ENCODE measurements around the gene MSH3. TPM values are rescaled to one million over a fixed set of nuclear protein-coding genes. Genes with fewer than 3 reads are reported as not detected.
A peak's percentile ranks its signal among the peaks of the same experiment; 100 is the strongest.
"Not testable (repeated sequence)": the region's sequence is repeated elsewhere in the genome, so short reads cannot be mapped to it uniquely, and the experiment has no call there.

MSH3 gene
- total and polyA plus RNA-seq, 2 donors from 2014 or later = 7.0 to 22.1 TPM

GRCh38 chr5:80822640-80823039, 168.2 kb downstream of the MSH3 start:
- no peaks in the 10 kb centered on the region for H3K4me1 ChIP-seq (ENCODE audit: control insufficient read depth in 2 of 3, insufficient read depth in 2 of 3, low read depth in 1 of 3, low read length in 3 of 3)
- H3K36me3 ChIP-seq (ENCODE audit: control insufficient read depth in 2 of 3, insufficient read depth in 3 of 3, low read length in 3 of 3) = peaks cover 0 to 6% (median 0%) of the 10 kb centered on the region in 3 donors
- no peak overlapping the region for H3K9ac ChIP-seq (ENCODE audit: low read length in 3 of 3)
- H3K9me3 ChIP-seq (ENCODE audit: control insufficient read depth in 2 of 3, insufficient read depth in 1 of 3, low read length in 3 of 3) = no peaks in the 10 kb centered on the region
- H3K4me3 ChIP-seq (ENCODE audit: low read length in 3 of 3) = no peak overlapping the region
- H3K27ac ChIP-seq (ENCODE audit: low read depth in 2 of 2, low read length in 2 of 2) = no peak overlapping the region
- intact Hi-C loops (cut with DNase I) = no loop called here
- no peak for TF ChIP-seq CTCF (IDR thresholded peaks at IDR 0.05; ENCODE audit: borderline replicate concordance, extremely low read depth, insufficient read depth)
- no peaks in the 10 kb centered on the region for H3K27me3 ChIP-seq (ENCODE audit: control insufficient read depth, insufficient read depth, low read length)
- FAIRE-seq (no peak), DNase-seq (no peak)

- intact Hi-C loops (cut with DNase I); DNase-seq; H3K9ac ChIP-seq (ENCODE audit: low read length in 3 of 3): not testable (repeated sequence)
Observed at GRCh38 chr5:80824159-80824558, 169.7 kb downstream of the MSH3 start.

GRCh38 chr5:80825786-80826460, 171.5 kb downstream of the MSH3 start:
- TF ChIP-seq CTCF (IDR thresholded peaks at IDR 0.05; ENCODE audit: borderline replicate concordance, extremely low read depth, insufficient read depth) = no peak
- H3K36me3 ChIP-seq (ENCODE audit: control insufficient read depth in 2 of 3, insufficient read depth in 3 of 3, low read length in 3 of 3) = no peaks in the 10 kb centered on the region
- no peak overlapping the region for H3K9ac ChIP-seq (ENCODE audit: low read length in 3 of 3)
- H3K27me3 ChIP-seq (ENCODE audit: control insufficient read depth, insufficient read depth, low read length) = no peaks in the 10 kb centered on the region
- no peak overlapping the region for H3K4me3 ChIP-seq (ENCODE audit: low read length in 3 of 3)
- no peaks in the 10 kb centered on the region for H3K4me1 ChIP-seq (ENCODE audit: control insufficient read depth in 2 of 3, insufficient read depth in 2 of 3, low read depth in 1 of 3, low read length in 3 of 3)
- intact Hi-C loops (cut with DNase I) = no loop called here
- FAIRE-seq (no peak), DNase-seq (peak in 2 of 5 donors; percentile 1 to 39)
- no peak overlapping the region for H3K27ac ChIP-seq (ENCODE audit: low read depth in 2 of 2, low read length in 2 of 2)
- H3K9me3 ChIP-seq (ENCODE audit: control insufficient read depth in 2 of 3, insufficient read depth in 1 of 3, low read length in 3 of 3) = peaks cover 0 to 14% (median 0%) of the 10 kb centered on the region in 3 donors

More at GRCh38 chr5:80824159-80824558, 169.7 kb downstream of the MSH3 start:
- not testable (repeated sequence) for FAIRE-seq; H3K4me1 ChIP-seq (ENCODE audit: control insufficient read depth in 2 of 3, insufficient read depth in 2 of 3, low read depth in 1 of 3, low read length in 3 of 3); H3K4me3 ChIP-seq (ENCODE audit: low read length in 3 of 3); H3K36me3 ChIP-seq (ENCODE audit: control insufficient read depth in 2 of 3, insufficient read depth in 3 of 3, low read length in 3 of 3); H3K9me3 ChIP-seq (ENCODE audit: control insufficient read depth in 2 of 3, insufficient read depth in 1 of 3, low read length in 3 of 3); H3K27ac ChIP-seq (ENCODE audit: low read depth in 2 of 2, low read length in 2 of 2); H3K27me3 ChIP-seq (ENCODE audit: control insufficient read depth, insufficient read depth, low read length)

- Histone ChIP-seq H3K27ac (ENCODE audit: low read depth in 2 of 2, low read length in 2 of 2) (no peak overlapping the region), H3K27me3 (ENCODE audit: control insufficient read depth, insufficient read depth, low read length) (no peaks in the 10 kb centered on the region), H3K36me3 (ENCODE audit: control insufficient read depth in 2 of 3, insufficient read depth in 3 of 3, low read length in 3 of 3) (no peaks in the 10 kb centered on the region), H3K9me3 (ENCODE audit: control insufficient read depth in 2 of 3, insufficient read depth in 1 of 3, low read length in 3 of 3) (no peaks in the 10 kb centered on the region), H3K9ac (ENCODE audit: low read length in 3 of 3) (no peak overlapping the region), H3K4me3 (ENCODE audit: low read length in 3 of 3) (no peak overlapping the region), H3K4me1 (ENCODE audit: control insufficient read depth in 2 of 3, insufficient read depth in 2 of 3, low read depth in 1 of 3, low read length in 3 of 3) (no peaks in the 10 kb centered on the region)
- TF ChIP-seq CTCF (IDR thresholded peaks at IDR 0.05; ENCODE audit: borderline replicate concordance, extremely low read depth, insufficient read depth) = no peak
- no peak for FAIRE-seq
- intact Hi-C loops (cut with DNase I) = no loop called here
- DNase-seq = no peak
Observed at GRCh38 chr5:80834710-80835109, 180.3 kb downstream of the MSH3 start.
